Measurements from ENCODE around the gene APOBEC3G.

DNA sequence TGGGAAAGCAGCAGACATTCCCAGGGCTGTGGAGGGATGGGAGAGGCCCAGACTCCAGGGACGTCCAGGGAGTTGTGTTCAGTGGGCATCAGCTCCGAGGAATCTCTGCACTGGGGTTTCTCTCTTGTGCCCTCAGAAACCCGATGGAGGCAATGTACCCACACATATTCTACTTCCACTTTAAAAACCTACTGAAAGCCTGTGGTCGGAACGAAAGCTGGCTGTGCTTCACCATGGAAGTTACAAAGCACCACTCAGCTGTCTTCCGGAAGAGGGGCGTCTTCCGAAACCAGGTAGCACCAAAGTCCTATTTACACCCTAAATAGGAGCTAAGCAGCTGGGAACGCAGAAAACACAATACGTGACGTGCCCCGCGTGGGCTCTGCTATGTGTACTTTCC lies 47.8 kb upstream of the APOBEC3G start:
- TF ChIP-seq, protein P1, sequence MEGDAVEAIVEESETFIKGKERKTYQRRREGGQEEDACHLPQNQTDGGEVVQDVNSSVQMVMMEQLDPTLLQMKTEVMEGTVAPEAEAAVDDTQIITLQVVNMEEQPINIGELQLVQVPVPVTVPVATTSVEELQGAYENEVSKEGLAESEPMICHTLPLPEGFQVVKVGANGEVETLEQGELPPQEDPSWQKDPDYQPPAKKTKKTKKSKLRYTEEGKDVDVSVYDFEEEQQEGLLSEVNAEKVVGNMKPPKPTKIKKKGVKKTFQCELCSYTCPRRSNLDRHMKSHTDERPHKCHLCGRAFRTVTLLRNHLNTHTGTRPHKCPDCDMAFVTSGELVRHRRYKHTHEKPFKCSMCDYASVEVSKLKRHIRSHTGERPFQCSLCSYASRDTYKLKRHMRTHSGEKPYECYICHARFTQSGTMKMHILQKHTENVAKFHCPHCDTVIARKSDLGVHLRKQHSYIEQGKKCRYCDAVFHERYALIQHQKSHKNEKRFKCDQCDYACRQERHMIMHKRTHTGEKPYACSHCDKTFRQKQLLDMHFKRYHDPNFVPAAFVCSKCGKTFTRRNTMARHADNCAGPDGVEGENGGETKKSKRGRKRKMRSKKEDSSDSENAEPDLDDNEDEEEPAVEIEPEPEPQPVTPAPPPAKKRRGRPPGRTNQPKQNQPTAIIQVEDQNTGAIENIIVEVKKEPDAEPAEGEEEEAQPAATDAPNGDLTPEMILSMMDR (IDR thresholded peaks at IDR 0.05) = no peak
- TF ChIP-seq POLR2A (IDR thresholded peaks at IDR 0.05) = no peak

All from ovary (tissue), 3 donors.